NCI-H748 treated with DMSO at 0.1 percent for 48 hours (cell line): ENCODE data around the gene DBN1.
A peak's percentile ranks its signal among the peaks of the same experiment; 100 is the strongest.
"Not testable (repeated sequence)": the region's sequence is repeated elsewhere in the genome, so short reads cannot be mapped to it uniquely, and the experiment has no call there.

Experiments used
- DNase-seq: peaks from one replicate; lab custom pipeline; 2025; lab: John Stamatoyannopoulos, UW

The DBN1 gene

DNA sequence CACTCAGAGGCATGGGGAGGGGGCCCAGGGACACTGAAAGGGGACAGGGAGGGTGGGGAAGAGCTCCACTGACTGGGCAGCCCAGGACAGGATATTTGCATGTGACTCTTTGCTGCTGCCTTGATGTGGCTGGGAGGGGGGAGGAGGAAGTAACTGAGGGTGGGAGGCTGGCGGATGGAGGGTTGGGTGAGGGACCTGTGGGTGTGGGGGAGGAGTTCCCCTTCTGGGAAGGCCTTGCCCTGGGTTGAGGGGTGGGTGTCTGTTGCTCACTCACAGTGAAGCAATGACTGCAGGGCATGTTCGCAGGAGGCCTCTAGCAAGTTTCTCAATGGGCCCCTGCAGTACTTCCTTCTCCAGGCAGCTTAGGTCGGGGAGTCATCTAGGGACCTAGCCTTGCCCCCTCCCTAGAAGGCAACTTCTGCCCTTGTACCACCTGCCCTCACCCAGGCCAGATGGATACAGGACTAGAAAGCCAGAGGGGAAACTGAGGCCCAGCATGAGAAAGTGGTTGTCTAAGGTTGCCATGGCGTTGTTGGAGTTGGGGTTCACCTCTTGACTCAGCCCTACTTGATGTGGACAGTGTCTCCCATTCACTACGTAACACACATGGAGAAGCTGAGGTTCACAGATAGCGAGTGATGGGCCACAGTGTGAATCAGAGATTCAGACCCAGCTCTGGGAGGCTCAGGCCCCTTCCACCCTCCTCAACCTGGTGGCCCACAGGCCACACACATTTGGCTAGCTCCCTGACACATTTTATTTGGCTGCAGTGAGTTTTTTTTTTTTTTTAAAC, 44.0 kb downstream of the DBN1 start:
- no peak for DNase-seq

DNA sequence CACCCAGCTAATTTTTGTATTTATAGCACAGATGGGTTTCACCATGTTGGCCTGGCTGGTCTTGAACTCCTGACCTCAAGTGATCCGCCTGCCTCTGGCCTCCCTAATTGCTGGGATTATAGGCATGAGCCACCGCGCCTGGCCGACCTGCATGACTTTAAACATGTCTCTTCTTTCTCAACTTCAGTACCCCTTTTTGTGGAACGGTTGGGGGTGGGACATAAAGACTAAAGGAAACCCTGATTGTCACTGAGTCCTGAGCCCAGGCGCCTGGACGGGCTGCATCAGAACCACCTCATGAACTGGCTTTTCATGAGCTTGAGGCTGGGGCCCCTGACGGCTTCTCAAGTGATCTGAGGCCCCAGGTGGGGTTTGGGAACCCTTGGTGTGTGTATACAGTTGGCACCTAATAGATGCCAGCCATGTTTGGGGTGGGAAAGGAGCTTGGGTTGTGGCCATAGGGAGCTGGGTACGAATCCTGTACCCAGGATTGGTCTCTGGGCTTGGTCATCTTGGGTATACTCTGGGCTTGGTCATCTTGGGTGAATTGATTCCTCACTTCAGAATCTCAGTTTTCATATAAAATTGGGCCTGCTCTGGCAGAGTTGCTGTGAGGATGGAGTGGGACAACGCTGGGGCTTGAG, 44.7 kb downstream of the DBN1 start:
- no peak for DNase-seq

DNA sequence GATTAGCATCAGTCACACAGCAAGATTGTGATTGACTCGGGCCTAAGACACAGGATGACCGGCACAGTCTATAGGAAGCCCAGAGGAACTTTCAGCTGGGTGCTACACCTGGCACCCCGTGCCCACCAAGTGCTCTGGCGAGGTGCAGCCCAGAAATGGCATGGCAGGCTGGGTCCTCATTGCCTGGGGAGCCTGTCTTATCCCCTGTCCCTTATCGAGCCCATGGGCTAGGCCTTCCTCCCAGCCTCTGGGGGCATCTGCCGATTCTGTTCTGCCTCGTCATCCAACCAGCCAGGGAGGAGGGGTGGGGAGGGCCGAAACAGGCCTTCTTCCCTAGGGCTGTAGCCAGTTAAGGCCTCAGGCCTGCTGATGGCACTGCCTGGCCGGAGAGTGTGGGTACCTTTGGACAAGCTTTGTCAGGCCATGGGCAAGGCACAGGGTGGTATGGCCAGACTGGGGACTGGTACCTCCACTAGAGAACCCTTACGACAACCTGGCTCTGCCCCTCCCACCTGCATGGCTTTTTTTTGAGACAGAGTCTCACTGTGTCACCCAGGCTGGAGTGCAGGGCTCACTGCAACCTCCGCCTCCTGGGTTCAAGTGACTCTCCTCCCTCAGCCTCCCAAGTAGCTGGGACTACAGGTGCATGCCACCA, 45.4 kb downstream of the DBN1 start:
- no peak for DNase-seq

DNA sequence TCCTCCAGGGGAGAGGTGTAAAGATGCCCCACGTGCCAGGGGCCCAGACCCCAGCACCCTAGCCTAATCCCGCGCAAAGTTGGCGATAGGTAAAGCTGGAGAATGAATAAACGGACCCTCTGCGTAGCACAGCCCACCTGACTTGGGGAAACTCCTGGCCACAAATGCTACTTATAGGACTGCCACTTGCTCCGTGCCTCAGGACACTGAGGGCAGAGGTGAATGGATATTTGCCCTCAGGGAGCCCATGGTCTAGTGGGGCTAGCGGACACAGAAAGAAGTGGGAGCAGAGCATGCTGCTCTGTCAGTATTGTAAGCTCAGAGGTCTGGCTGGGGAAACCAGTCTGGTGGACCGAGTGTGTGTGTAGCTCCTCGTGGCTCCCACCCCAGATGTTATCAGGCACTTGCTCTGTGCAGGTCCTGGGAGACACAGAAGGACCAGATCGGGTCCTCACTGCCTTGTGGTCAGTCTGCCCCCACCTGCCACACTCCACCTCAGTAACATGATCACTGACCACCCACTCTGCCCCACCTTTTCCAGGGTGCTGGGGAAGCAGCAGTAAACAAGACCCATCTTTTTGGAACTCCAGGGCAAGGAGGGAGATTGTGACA, 46.1 kb downstream of the DBN1 start:
- DNase-seq, result no peak

DNA sequence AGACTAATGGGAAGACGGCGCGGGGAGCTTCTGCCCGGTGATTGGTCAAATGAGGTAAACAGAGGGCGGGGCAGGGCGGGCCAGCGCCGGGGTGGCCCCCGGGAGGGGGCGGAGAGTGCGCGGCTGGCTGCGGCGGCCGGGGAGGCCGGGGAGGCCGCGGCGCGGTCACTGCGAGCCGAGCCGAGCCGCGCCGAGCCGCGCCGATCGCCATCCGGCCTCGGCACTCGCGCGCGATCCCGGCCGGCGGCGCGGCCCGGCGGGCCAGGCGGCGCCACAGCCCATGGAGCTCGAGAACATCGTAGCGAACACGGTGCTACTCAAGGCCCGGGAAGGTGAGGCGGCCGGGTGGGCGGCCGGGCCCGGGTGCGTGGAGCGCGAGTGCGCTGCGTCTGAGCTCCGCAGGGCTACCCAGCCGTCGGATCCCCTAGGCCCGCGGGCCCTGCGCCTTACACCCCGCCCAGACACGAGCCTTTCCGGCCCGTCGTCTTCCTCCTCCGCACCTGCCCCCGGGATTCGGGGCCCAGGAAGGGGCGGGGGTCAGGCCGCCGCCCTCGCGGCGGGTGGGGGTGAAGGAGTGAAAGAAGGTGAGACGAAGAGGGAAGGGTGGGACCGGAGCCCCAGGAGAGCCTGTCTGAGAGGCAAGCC, 46.7 kb downstream of the DBN1 start, which contains the start of gene GRK6:
TSS of gene GRK6 (plus strand) at position 111 of the 645 bp plus-strand sequence. CDS start at position 281, 170 bp downstream.
- peak; percentile 31 for DNase-seq

DNA sequence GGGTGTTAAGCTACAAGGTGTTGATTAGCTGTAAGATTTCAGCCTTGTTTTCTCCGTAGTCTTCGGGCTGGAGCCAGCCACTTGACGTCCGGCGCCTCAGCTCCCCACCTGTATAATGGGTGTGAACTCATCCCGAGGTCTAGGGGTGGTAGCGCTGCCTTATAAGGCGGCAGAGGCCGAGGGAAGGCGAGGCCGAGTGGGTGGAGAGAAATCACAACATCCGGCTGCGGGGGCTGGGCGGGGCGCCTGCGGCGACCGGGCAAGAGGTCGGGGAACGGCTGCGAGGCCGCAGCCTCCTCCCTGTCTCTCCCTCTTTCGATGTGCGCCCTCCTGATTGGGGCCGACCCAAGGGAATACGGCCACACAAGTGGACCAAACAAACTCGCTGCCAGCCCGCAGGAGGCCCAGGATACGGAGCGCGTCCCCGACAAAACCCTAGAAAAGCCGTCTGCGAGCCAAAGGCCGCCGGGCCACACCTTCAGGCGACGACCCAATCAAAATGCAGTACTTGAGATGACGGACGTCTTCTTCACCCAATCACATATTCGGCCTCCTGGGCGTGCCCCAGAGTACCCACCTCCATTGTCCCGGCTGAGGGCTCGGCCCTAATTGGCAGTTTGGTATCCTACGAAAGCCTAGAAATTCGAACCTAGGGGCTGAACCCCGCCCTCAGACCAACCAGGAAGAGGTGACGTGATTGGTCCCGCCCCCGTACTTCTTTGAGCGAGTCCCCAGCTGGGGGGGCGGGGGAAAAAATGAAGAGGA, 47.5 kb downstream of the DBN1 start:
- DNase-seq, result peak; percentile 99

DNA sequence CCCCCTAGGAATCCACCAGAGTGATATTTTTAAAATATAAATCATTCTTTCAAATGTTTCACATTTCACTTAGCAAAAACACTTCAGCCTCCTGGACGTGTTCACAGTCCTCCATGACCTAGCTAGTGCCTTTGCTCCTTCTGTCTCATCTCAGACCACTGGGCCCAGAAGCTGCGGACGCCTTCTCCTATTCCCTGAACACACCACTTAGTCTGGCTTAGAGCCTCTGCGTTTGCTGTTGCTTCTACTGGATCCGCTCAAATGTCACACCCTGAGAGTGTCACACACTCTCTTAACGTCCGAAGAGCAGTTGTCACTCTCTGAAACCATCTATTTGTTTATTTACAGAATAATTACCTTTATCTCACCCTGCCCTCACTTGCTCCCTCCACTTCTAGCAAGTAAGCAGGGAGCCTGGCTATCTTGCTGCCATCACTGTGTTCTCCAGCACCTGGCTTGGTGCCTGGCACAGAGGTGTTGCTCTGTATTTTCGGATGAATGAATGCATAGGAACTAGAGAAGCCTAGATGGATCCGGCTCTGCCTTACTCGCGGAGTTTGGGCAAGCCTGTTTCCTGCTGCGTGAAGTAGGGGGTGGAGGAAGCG, 48.1 kb downstream of the DBN1 start:
- DNase-seq, result no peak

DNA sequence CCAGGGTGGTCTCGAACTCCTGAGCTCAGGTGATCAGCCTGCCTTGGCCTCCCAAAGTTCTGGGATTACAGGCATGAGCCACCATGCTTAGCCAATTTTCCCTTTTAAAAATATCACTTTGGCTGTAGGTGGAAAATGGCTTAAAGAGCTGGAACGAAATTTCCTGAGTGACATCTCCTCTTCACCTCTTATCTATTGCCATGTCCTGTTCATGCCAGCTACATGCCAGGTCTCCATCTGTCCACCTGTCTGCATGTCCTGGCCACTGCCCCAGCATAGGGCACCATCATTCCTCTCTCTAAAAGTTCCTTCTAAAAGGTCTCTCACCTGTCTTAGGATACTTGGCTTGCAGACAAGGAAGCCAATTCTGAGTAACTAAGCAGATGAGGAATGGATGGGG, 49.8 kb downstream of the DBN1 start:
- no peak for DNase-seq

DNA sequence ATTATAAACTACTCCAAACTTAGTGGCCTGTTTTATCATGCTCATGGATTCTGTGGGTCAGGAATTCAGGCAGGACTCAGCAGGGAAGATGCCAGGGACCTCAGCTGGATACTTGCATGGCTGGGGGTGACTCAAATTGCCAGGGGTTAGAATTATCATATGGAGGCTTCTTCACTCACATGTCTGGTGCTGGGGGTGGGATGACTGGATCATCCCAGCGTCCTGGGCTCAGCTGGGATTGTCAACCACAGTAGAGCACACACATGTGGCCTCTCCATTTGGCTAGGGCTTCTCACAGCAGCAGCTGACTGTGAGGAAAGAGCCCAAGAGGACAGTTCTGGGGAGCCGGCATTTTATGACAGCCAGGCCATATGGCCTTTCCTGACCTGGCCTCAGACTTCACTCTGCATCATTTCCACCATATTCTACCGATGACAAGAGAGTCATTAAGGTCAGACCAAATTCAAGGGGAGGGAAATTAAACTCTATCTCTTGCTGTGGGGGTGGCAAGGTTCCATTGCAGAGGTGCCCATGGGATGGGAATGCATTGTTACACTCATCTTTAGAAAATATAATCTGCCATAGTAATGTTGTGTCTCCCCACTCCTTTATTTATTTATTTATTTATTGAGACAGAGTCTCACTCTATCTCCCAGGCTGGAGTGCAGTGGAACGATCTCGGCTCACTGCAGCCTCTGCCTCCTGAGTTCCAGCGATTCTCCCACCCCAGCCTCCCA, 52.2 kb downstream of the DBN1 start:
- no peak for DNase-seq

DNA sequence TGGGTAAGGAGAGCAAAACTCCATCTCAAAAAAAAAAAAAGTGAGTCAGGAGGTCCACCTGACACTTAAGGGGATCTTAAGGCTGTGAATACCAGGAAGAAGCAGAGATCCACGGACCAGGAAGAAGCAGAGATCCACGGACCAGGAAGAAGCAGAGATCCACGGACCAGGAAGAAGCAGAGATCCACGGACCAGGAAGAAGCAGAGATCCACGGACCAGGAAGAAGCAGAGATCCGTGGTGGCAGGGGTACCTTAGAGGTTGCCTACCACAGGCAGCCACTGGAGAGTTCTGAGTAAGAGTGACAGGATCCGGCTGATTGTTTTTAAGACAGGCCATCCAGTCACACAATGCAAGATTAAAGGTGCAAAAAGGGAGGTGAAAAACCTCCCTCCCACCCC, 53.0 kb downstream of the DBN1 start:
- DNase-seq, result not testable (repeated sequence)

DNA sequence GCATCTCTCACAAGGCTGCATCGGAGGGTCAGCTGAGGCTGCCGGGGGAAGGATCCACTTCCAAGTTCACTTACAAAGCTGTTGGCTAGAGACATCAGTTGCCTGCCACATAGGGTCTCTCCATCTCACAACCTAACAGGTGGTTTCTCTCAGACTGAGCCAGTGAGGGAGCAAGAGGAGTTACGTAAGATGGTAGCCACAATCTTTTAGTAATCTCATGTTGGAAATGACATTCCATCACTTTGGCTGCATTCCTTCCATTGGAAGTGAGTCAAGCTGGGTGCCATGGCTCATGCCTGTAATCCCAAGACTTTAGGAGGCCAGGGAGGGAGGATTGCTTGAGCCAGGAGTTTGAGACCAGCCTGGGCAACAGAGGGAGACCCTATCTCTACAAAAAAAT, 54.4 kb downstream of the DBN1 start:
- DNase-seq, result no peak

DNA sequence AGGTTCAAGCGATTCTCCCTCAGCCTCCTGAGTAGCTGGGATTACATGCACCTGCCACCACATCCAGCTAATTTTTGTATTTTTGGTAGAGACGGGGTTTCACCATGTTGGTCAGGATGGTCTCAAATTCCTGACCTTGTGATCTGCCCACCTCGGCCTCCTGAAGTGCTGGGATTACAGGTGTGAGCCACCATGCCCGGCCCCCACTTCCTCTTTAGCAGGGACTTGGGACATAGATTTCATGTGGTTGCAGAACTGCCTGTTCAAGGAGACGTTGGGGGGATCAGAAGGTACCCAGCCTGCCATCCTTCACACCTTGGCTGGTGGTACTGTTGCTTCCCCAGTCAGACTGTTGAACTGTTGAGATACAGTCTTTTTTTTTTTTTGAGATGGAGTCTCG, 56.4 kb downstream of the DBN1 start:
- not testable (repeated sequence) for DNase-seq

DNA sequence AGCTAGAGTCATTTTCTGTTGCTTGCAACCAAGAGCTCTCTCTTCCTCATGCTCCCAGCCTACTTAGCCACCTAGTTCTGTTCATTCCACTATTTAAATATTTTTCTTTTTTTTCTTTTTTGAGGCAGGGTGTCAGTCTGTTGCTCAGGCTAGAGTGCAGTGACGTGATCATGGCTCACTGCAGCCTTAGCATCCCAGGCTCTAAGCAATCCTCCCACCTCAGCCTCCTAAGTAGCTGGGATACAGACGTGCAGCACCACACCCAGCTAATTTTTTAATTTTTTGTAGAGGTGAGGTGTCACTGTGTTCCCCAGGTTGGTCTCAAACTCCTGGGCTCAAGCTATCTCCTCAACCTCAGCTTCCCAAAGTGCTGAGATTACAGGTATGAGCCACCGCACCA, 59.0 kb downstream of the DBN1 start:
- DNase-seq, result no peak

DNA sequence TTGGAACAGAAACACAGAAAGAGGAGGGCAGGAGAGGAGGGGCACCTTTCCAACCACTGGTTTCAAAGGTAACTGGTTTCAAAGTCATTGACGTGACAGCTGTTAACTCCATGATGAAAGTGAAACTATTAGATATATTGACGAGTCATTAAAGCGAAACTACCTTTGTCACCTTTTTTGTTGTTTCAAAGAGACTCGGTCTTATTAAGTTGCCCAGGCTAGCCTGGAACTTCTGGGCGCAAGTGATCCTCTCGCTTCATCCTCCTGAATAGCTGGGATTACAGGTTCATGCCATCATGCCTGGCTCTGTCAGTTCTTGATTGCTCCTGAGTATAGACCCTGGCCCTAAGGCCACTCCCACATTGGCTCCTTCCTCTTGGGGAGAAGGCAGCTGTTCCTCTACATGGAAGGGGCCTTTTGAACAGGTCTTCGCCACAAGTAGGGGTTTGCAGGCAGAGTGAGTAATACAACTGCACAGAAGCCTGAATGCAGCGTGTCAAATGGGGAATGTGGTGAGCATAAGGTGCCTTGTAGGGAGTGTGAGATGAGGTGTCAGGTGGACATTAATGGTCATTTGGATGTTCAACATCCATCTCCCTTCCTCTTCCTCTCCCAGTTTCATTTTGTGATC, 60.7 kb downstream of the DBN1 start:
- DNase-seq, result no peak

DNA sequence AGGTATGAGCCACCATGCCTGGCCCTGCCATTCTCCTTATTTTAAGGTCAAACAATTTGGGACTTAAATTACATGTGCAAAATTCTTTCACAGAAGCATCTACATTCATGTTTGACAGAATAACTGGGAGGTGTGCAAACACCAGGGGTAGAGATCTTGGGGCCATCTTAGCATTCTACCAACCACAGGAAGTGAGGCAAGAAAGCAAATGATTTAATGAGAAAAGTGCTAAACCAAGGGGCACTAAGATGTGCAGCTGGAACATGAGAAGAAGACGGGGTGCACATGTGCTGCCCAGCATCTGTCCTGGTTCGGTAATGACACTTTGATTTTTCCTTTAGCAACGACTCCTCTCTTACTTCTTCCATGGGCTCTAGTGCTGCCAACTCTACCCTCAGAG, 62.9 kb downstream of the DBN1 start:
- DNase-seq, result no peak

DNA sequence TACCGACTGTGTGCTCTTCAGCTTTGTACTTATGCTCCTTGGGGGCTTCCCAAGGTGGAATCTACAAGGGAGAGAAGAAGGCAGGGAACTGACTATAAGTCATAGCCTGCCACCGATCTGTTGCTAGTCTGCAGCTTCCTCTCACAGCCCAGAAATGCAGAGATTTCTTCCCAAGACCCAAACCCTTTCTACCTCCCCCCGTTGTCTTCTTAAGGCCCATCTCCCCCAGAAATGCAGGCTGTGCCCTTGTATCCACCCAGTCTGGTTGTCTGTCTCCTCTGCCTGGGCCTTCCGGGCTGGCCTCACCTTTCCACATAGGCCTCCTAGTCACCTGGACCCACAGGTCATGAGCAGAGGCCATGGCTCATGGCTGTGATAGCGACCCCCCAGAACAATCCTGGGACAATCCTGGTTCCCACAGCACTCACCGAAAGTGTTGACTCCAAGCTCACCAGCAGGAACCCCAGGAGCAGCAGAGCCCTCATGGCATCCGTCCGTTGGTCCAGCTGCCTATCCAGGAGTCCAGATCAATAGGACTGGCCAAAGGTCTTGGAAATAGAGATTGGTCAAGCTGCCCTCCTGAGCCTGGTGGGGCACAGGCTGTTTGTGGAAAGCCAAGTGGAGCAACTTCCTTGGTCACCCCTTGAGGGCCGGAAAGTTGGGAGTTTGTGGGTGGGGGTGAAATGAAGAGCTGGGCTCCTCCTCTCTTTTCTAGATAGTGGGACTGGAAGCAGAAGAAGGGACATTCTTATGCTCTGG, 64.2 kb downstream of the DBN1 start, which contains the start of gene F12:
TSS of gene F12 (minus strand) at position 522 of the 759 bp plus-strand sequence. CDS start at position 485, 37 bp downstream.
- DNase-seq, result no peak
